Lung (tissue), 12 donors: ENCODE results near the gene DUSP22. TPM values are rescaled to one million over a fixed set of nuclear protein-coding genes. Genes with fewer than 3 reads are reported as not detected.

Experiments used
- ATAC-seq: fragments of 200-7000 bp; cut with Tn5 transposase; one replicate; pipeline ENCODE4 v1.9.1; 2020; ENCODE audit warnings: moderate number of reproducible peaks; ENCODE audit not compliant: insufficient read depth, low FRiP score
- DNase-seq, 3 donors: peaks; one replicate each; pipeline ENCODE4 v3.0.0-alpha.2; 2013 to 2017
- H3K27ac ChIP-seq, 2 donors: one replicate each; pipeline ENCODE4 v1.5.1; 2013; ENCODE audit warnings: mild to moderate bottlenecking in 2 of 2, moderate library complexity in 2 of 2, control low read depth in 1 of 2, inconsistent platforms in 1 of 2, low read depth in 1 of 2, low read length in 1 of 2
- H3K27me3 ChIP-seq, 3 donors: one replicate each; pipeline ENCODE4 v1.5.1; 2013; ENCODE audit warnings: low read length in 2 of 3; ENCODE audit not compliant: control insufficient read depth in 3 of 3, insufficient read depth in 3 of 3
- H3K36me3 ChIP-seq, 4 donors: one replicate each; pipeline ENCODE4 v1.5.1; 2013; ENCODE audit warnings: low read length in 4 of 4, mild to moderate bottlenecking in 1 of 4, moderate library complexity in 1 of 4; ENCODE audit not compliant: control insufficient read depth in 4 of 4, insufficient read depth in 4 of 4
- H3K4me1 ChIP-seq, 5 donors: one replicate each; pipeline ENCODE4 v1.5.1; 2013; ENCODE audit warnings: low read length in 5 of 5, mild to moderate bottlenecking in 2 of 5, moderate library complexity in 1 of 5; ENCODE audit not compliant: control insufficient read depth in 5 of 5, insufficient read depth in 5 of 5
- H3K4me3 ChIP-seq: one replicate; pipeline ENCODE4 v1.5.1; 2013; ENCODE audit warnings: mild to moderate bottlenecking, control low read depth, moderate library complexity
- H3K9ac ChIP-seq, 2 donors: one replicate each; pipeline ENCODE4 v1.5.1; 2013; ENCODE audit warnings: low read length in 2 of 2, control low read depth in 1 of 2; ENCODE audit not compliant: insufficient read depth in 1 of 2
- H3K9me3 ChIP-seq, 4 donors: one replicate each; pipeline ENCODE4 v1.5.1; 2013; ENCODE audit warnings: low read length in 3 of 4, mild to moderate bottlenecking in 1 of 4, moderate library complexity in 1 of 4; ENCODE audit not compliant: control insufficient read depth in 4 of 4, insufficient read depth in 3 of 4
- CTCF ChIP-seq: IDR thresholded peaks from 2 replicates; pipeline ENCODE4 v1.5.1; 2012; ENCODE audit warnings: mild to moderate bottlenecking; ENCODE audit errors: control extremely low read depth, extremely low read depth
- WGBS, 2 donors: extraction: QIAGEN DNeasy Blood & Tissue Kit; methylation state at CpG; one replicate each; pipeline ENCODE4 v1.1.7; 2013; 5-methylcytosine and 5-hydroxymethylcytosine counted together
- polyA plus RNA-seq, 2 donors: library from polyadenylated mRNA; stranded (reverse); fragments of 200-250 nt; gene quantifications; one replicate each; pipeline ENCODE4 v1.2.1, GENCODE V29; 2013
- total RNA-seq, 2 donors: library from RNA; depleted of rRNA in 1 of 2; stranded (reverse); fragments of >200 nt in 1 of 2; gene quantifications; one replicate each; pipeline ENCODE4 v1.2.1, GENCODE V29; 2014 to 2021
- donor health status: control.
- donor health status: control.
- donor health status: Bipolar disorder and iron deficiency.
- donor health status: healthy.
- donor health status: DM: yes; HTN: yes; CAD: no.

Gene DUSP22
- total and polyA plus RNA-seq, 4 donors = 38.9 to 51.1 (median 43.8) TPM

- H3K36me3 ChIP-seq = peaks cover 0 to 8% (median 1%) of the 10 kb centered on the region in 4 donors
- no peaks in the 10 kb centered on the region for H3K27me3 ChIP-seq
- peaks cover 0 to 20% (median 7%) of the 10 kb centered on the region in 5 donors for H3K4me1 ChIP-seq
- no peak overlapping the region for H3K27ac ChIP-seq
- WGBS, 2 donors = 73 to 80% methylated on average over 10 of the region's 10 CpGs
- ATAC-seq = no peak
- H3K9me3 ChIP-seq = peaks cover 0 to 1% (median 0%) of the 10 kb centered on the region in 4 donors
- TF ChIP-seq CTCF = no peak
- DNase-seq = no peak
- H3K9ac ChIP-seq = no peak overlapping the region
- no peak overlapping the region for H3K4me3 ChIP-seq
Observed at GRCh38 chr6:327538-328116, 35.3 kb downstream of the DUSP22 start.

- no peak for TF ChIP-seq CTCF
- peak; percentile 42 for ATAC-seq
- H3K9me3 ChIP-seq = peaks cover 0 to 1% (median 0%) of the 10 kb centered on the region in 4 donors
- peaks cover 0 to 20% (median 7%) of the 10 kb centered on the region in 5 donors for H3K4me1 ChIP-seq
- DNase-seq = peak in 2 of 3 donors; percentile 40 to 58
- no peak overlapping the region for H3K9ac ChIP-seq
- no peak overlapping the region for H3K27ac ChIP-seq
- H3K27me3 ChIP-seq = no peaks in the 10 kb centered on the region
- WGBS, 2 donors = 48 to 74% methylated on average over 8 of the region's 8 CpGs
- peaks cover 0 to 8% (median 1%) of the 10 kb centered on the region in 4 donors for H3K36me3 ChIP-seq
- H3K4me3 ChIP-seq = no peak overlapping the region
Observed at GRCh38 chr6:328136-328670, 35.9 kb downstream of the DUSP22 start.

GRCh38 chr6:328924-329323, 36.6 kb downstream of the DUSP22 start:
- no peak for DNase-seq
- no peak overlapping the region for H3K27ac ChIP-seq

More at GRCh38 chr6:328924-329323, 36.6 kb downstream of the DUSP22 start:
- H3K9ac ChIP-seq = no peak overlapping the region
- 85 to 90% methylated on average over 7 of the region's 7 CpGs for WGBS, 2 donors
- peaks cover 0 to 8% (median 1%) of the 10 kb centered on the region in 4 donors for H3K36me3 ChIP-seq
- H3K9me3 ChIP-seq = peaks cover 0 to 1% (median 0%) of the 10 kb centered on the region in 4 donors
- peaks cover 0 to 20% (median 7%) of the 10 kb centered on the region in 5 donors for H3K4me1 ChIP-seq
- ATAC-seq = no peak
- no peak overlapping the region for H3K4me3 ChIP-seq
- no peak for TF ChIP-seq CTCF
- no peaks in the 10 kb centered on the region for H3K27me3 ChIP-seq
